T-helper 1 cell treated with Interleukin-12 subunit alpha and Interleukin-12 subunit beta and Interleukin-4 antibody, amounts not matched to agents 30 μg/mL and 1 μg/mL, for 36 hours (primary cell): ENCODE results near the gene TRAF3.
"Not testable (repeated sequence)": the region's sequence is repeated elsewhere in the genome, so short reads cannot be mapped to it uniquely, and the experiment has no call there.

Source experiments
- H3K27ac Mint-ChIP-seq: one replicate; pipeline ENCODE4 v1.8.0; 2021; ENCODE audit warnings: mild to moderate bottlenecking, mixed read lengths
- H3K27me3 Mint-ChIP-seq: one replicate; pipeline ENCODE4 v1.8.0; 2021; ENCODE audit warnings: low read depth, mixed read lengths
- H3K36me3 Mint-ChIP-seq: one replicate; pipeline ENCODE4 v1.8.0; 2021; ENCODE audit warnings: low read depth, mixed read lengths
- H3K4me1 Mint-ChIP-seq: one replicate; pipeline ENCODE4 v1.8.0; 2021; ENCODE audit warnings: low read depth, mixed read lengths
- H3K4me3 Mint-ChIP-seq: one replicate; pipeline ENCODE4 v1.8.0; 2021; ENCODE audit warnings: mild to moderate bottlenecking, moderate library complexity, mixed read lengths
- H3K9me3 Mint-ChIP-seq: one replicate; pipeline ENCODE4 v1.8.0; 2021; ENCODE audit warnings: mixed read lengths

Gene TRAF3

GRCh38 chr14:102765770-102766169 lies 11.5 kb upstream of the TRAF3 start:
- not testable (repeated sequence) for H3K27ac Mint-ChIP-seq, H3K27me3 Mint-ChIP-seq, H3K9me3 Mint-ChIP-seq, H3K4me1 Mint-ChIP-seq, H3K36me3 Mint-ChIP-seq, H3K4me3 Mint-ChIP-seq

- Mint-ChIP-seq H3K4me1 (peaks cover 13% of the 10 kb centered on the region), H3K27me3 (peaks cover 3% of the 10 kb centered on the region), H3K4me3 (no peak overlapping the region), H3K9me3 (no peaks in the 10 kb centered on the region), H3K36me3 (no peaks in the 10 kb centered on the region), H3K27ac (peak overlapping the region; percentile 5)
Observed at GRCh38 chr14:102768223-102769048, 8.8 kb upstream of the TRAF3 start.

GRCh38 chr14:102769049-102769327 lies 8.3 kb upstream of the TRAF3 start:
- no peaks in the 10 kb centered on the region for H3K36me3 Mint-ChIP-seq
- H3K9me3 Mint-ChIP-seq: no peaks in the 10 kb centered on the region
- no peak overlapping the region for H3K27ac Mint-ChIP-seq
- no peak overlapping the region for H3K4me3 Mint-ChIP-seq
- H3K4me1 Mint-ChIP-seq: peaks cover 13% of the 10 kb centered on the region
- peaks cover 3% of the 10 kb centered on the region for H3K27me3 Mint-ChIP-seq

GRCh38 chr14:102770147-102771123 lies 6.8 kb upstream of the TRAF3 start:
- H3K27me3 Mint-ChIP-seq: peaks cover 3% of the 10 kb centered on the region
- H3K36me3 Mint-ChIP-seq: no peaks in the 10 kb centered on the region
- no peak overlapping the region for H3K4me3 Mint-ChIP-seq
- H3K4me1 Mint-ChIP-seq: peaks cover 17% of the 10 kb centered on the region
- H3K27ac Mint-ChIP-seq: peak overlapping the region; percentile 15
- H3K9me3 Mint-ChIP-seq: no peaks in the 10 kb centered on the region

- Mint-ChIP-seq H3K9me3 (no peaks in the 10 kb centered on the region), H3K4me1 (peaks cover 20% of the 10 kb centered on the region)
Observed at GRCh38 chr14:102771144-102771543, 6.1 kb upstream of the TRAF3 start.

GRCh38 chr14:102772781-102773570 lies 4.3 kb upstream of the TRAF3 start:
- Mint-ChIP-seq H3K9me3 (no peaks in the 10 kb centered on the region), H3K4me1 (peaks cover 24% of the 10 kb centered on the region), H3K4me3 (no peak overlapping the region), H3K27ac (peak overlapping the region; percentile 43), H3K36me3 (no peaks in the 10 kb centered on the region), H3K27me3 (peaks cover 3% of the 10 kb centered on the region)

More at GRCh38 chr14:102771144-102771543, 6.1 kb upstream of the TRAF3 start:
- Mint-ChIP-seq H3K27me3 (peaks cover 3% of the 10 kb centered on the region), H3K4me3 (no peak overlapping the region), H3K27ac (no peak overlapping the region), H3K36me3 (no peaks in the 10 kb centered on the region)

GRCh38 chr14:102774391-102775153 lies 2.7 kb upstream of the TRAF3 start:
- Mint-ChIP-seq H3K27me3 (peaks cover 3% of the 10 kb centered on the region), H3K4me3 (peak overlapping the region; percentile 26), H3K9me3 (no peaks in the 10 kb centered on the region), H3K4me1 (peaks cover 28% of the 10 kb centered on the region), H3K36me3 (peaks cover 12% of the 10 kb centered on the region), H3K27ac (peak overlapping the region; percentile 85)

GRCh38 chr14:102775855-102776760 lies 1.1 kb upstream of the TRAF3 start:
- Mint-ChIP-seq H3K9me3 (no peaks in the 10 kb centered on the region), H3K36me3 (peaks cover 25% of the 10 kb centered on the region), H3K4me1 (peaks cover 38% of the 10 kb centered on the region), H3K4me3 (peak overlapping the region; percentile 80), H3K27me3 (peaks cover 3% of the 10 kb centered on the region), H3K27ac (peak overlapping the region; percentile 92)

- Mint-ChIP-seq H3K9me3 (no peaks in the 10 kb centered on the region), H3K4me1 (peaks cover 46% of the 10 kb centered on the region), H3K4me3 (peak overlapping the region; percentile 89), H3K36me3 (peaks cover 28% of the 10 kb centered on the region), H3K27me3 (peaks cover 3% of the 10 kb centered on the region), H3K27ac (peak overlapping the region; percentile 82)
Observed at GRCh38 chr14:102777711-102778337, 575 bp downstream of the TRAF3 start.

- Mint-ChIP-seq H3K9me3 (no peaks in the 10 kb centered on the region), H3K27me3 (no peaks in the 10 kb centered on the region), H3K4me1 (peaks cover 46% of the 10 kb centered on the region), H3K4me3 (peak overlapping the region; percentile 89), H3K36me3 (peaks cover 28% of the 10 kb centered on the region), H3K27ac (peak overlapping the region; percentile 82)
Observed at GRCh38 chr14:102778338-102779083, 1.3 kb downstream of the TRAF3 start.

- no peaks in the 10 kb centered on the region for H3K9me3 Mint-ChIP-seq
- H3K36me3 Mint-ChIP-seq: peaks cover 28% of the 10 kb centered on the region
- H3K27me3 Mint-ChIP-seq: no peaks in the 10 kb centered on the region
- H3K27ac Mint-ChIP-seq: peak overlapping the region; percentile 82
- peaks cover 50% of the 10 kb centered on the region for H3K4me1 Mint-ChIP-seq
- peak overlapping the region; percentile 89 for H3K4me3 Mint-ChIP-seq
Observed at GRCh38 chr14:102779084-102779462, 1.8 kb downstream of the TRAF3 start.
